Stomach (tissue), 4 donors: ENCODE data around the gene INTS1.

ENCODE experiments used
- EP300 ChIP-seq: sonication (generic); formaldehyde crosslinking; IDR thresholded peaks from one replicate; pipeline ENCODE4 v1.6.1; 2017; ENCODE audit warnings: antibody characterized with exemption
- POLR2A ChIP-seq, 4 donors: fragments of 450-650 bp; IDR thresholded peaks; one replicate each; pipeline ENCODE4 v1.6.1; 2016; ENCODE audit warnings: antibody characterized with exemption in 4 of 4, control low read depth in 2 of 4, mild to moderate bottlenecking in 1 of 4, moderate library complexity in 1 of 4
- POLR2AphosphoS5 ChIP-seq, 3 donors: sonication (generic); formaldehyde crosslinking; IDR thresholded peaks; one replicate each; pipeline ENCODE4 v1.6.1; 2016; ENCODE audit warnings: antibody characterized with exemption in 3 of 3
- TF ChIP-seq, protein P1 (sequence below), 7 experiments: fragments of 450-650 bp in 4 of 7; fragments of 200-600 bp in 3 of 7; sonication (generic) in 3 of 7; IDR thresholded peaks; one replicate each; pipeline ENCODE4 v1.5.1; 2016 to 2019; ENCODE audit warnings: antibody characterized with exemption in 7 of 7, control low read depth in 2 of 7, mild to moderate bottlenecking in 1 of 7

DNA sequence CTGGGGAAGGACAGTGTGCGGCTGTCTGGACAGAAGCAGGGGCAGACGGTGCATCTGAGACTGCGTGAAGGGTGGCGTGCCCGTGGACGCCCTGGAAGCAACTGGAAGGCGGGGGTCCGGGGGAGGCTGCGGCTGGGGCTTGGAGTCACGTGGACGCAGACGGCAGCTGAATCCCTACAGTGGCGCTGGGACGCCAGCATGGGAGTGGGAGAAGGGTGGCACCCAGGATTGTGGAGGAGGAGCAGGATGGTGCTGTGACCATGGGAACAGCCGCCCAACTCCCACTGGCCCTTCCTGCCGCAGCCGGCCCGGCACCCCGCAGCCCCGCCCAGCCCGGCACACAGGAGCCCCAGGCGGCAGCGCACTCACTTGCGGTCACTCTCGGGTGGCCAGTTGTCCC, 9.7 kb downstream of the INTS1 start:
- TF ChIP-seq, protein P1, sequence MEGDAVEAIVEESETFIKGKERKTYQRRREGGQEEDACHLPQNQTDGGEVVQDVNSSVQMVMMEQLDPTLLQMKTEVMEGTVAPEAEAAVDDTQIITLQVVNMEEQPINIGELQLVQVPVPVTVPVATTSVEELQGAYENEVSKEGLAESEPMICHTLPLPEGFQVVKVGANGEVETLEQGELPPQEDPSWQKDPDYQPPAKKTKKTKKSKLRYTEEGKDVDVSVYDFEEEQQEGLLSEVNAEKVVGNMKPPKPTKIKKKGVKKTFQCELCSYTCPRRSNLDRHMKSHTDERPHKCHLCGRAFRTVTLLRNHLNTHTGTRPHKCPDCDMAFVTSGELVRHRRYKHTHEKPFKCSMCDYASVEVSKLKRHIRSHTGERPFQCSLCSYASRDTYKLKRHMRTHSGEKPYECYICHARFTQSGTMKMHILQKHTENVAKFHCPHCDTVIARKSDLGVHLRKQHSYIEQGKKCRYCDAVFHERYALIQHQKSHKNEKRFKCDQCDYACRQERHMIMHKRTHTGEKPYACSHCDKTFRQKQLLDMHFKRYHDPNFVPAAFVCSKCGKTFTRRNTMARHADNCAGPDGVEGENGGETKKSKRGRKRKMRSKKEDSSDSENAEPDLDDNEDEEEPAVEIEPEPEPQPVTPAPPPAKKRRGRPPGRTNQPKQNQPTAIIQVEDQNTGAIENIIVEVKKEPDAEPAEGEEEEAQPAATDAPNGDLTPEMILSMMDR (IDR thresholded peaks at IDR 0.05) = no peak
- no peak for TF ChIP-seq POLR2AphosphoS5 (IDR thresholded peaks at IDR 0.05)
- TF ChIP-seq POLR2A (IDR thresholded peaks at IDR 0.05) = no peak
- TF ChIP-seq EP300 = no peak
